Activated T-helper 2 cell treated with anti-CD3 and anti-CD28 coated beads, Interferon-gamma antibody, Interleukin-2, Interleukin-4, amounts not matched to agents 10 μg/mL and 5 μg/mL and 100 μg/mL, durations not matched to agents 14 hours and 24 hours and 36 hours (primary cell): ENCODE measurements around the gene WDFY1. TPM values are rescaled to one million over a fixed set of nuclear protein-coding genes. Genes with fewer than 3 reads are reported as not detected.

Experiments
- DNase-seq: peaks from one replicate; pipeline ENCODE4 v3.0.0; 2021; ENCODE audit warnings: low spot score
- H3K27ac Mint-ChIP-seq: one replicate; pipeline ENCODE4 v1.8.0; 2021; ENCODE audit warnings: mixed read lengths
- H3K27me3 Mint-ChIP-seq: one replicate; pipeline ENCODE4 v1.8.0; 2021; ENCODE audit warnings: low read depth, mixed read lengths
- H3K36me3 Mint-ChIP-seq: one replicate; pipeline ENCODE4 v1.8.0; 2021; ENCODE audit warnings: low read depth, mixed read lengths
- H3K4me1 Mint-ChIP-seq: one replicate; pipeline ENCODE4 v1.8.0; 2021; ENCODE audit warnings: low read depth, mixed read lengths
- H3K4me3 Mint-ChIP-seq: one replicate; pipeline ENCODE4 v1.8.0; 2021; ENCODE audit warnings: low read depth, mild to moderate bottlenecking, moderate library complexity, mixed read lengths
- H3K9me3 Mint-ChIP-seq: one replicate; pipeline ENCODE4 v1.8.0; 2021; ENCODE audit warnings: mixed read lengths
- intact Hi-C: fragments of 100-400 bp; cut with micrococcal nuclease; formaldehyde crosslinking; loops from one replicate; pipeline ENCODE4 v1.15.1; 2023
- total RNA-seq: library from RNA; stranded (reverse); gene quantifications from 2 replicates; pipeline ENCODE4 v1.2.3, GENCODE V29; 2022

Gene WDFY1
- total RNA-seq, 1 donor from 2014 or later: 22.2 TPM

DNA sequence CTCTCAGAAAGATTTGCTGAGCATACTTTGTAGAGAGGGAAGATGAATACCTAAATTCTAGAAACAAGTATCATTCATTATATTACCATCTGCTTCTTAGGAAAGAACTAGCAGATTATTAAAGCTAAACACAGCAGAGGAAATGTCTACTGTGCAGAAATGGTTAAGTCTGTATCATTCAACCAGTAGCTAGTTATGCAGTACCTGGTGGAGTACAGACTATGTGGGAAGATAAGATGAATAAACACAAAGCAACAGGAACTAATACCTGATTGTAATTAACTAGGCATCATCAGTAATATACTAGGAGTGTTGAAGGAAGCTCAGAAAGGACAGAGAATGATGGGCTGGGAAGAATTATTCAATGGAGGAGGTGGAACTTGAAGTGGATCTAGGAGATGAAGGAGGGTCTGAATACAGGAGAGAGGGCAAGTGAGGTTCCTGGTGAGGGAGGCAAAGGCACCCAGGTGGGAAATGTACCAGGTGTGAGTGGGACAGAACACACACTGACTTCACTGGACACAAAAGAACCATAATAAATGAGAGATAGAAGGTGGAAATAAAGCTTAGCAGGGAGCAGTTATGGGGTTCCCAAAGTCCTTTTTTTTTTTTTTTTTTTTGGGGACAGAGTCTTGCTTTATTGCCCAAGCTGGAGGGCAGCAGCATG lies 9.5 kb downstream of the WDFY1 start:
- Mint-ChIP-seq H3K9me3 (peaks cover 11% of the 10 kb centered on the region), H3K4me3 (no peak overlapping the region), H3K36me3 (peaks cover 23% of the 10 kb centered on the region), H3K4me1 (peaks cover 68% of the 10 kb centered on the region), H3K27me3 (no peaks in the 10 kb centered on the region), H3K27ac (peak overlapping the region; percentile 25)
- no peak for DNase-seq
- intact Hi-C loops: no loop called here

DNA sequence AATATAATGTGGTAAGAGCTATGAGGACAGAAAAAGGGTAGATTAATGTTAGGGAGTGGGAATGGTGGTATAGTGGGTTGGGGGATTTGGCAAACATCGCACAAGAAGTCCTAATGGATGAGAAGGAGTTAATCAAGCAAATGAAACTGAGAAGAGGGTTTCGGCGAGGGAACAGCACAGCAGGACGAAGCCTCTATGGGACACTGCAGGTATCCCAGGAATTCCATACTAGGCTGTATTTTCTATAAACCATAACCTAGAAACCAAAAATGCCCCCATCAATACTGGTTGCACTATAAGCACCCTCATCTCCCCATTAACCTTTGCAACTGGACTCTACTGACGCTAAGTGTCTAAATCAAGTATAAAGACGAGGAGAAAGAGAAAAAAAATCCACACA lies 10.3 kb downstream of the WDFY1 start:
- Mint-ChIP-seq H3K27me3 (no peaks in the 10 kb centered on the region), H3K4me3 (no peak overlapping the region)

DNA sequence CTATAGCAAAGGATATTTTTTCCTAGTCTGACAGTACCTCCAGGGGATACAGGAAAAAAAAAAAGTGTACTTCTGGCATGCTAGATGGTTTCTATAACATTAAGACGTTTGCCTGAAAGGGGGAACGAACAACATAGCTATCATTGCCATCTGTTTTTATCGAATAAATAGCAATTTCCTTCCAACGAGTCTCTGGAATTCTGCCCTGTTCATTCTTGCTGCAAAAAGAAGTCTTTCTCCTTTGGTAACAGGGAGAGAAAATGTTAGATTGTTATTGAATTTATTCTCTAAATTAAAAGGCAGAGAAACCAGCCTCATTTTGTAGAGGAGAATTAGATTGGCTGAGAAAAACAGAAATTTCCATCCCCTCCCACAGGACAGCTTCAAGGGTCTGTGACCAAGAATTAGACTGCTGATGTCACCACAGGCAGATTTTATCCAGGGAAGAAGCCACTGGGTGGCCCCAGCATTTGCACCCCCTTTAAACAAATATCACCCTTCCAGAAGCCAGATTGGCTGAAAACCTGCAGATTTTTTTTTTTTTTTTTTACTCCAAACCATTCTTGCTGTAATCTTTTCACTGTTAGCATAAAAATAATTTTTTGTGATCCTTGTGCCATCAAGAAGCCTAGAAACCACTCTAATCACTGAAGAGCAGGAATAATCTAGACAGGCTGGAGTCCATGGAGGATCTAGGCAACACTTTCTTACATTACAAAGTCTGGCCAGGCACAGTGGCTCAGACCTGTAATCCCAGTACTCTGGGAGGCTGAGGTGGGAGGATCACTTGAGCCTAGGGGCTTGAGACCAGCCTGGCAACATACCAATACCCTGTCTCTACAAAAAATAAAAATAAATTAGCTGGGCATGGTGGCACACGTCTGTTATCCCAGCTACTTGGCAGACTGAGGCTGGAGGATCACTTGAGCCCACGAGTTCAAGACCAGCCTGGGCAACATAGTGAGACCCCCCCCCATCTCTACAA lies 12.0 kb downstream of the WDFY1 start:
- Mint-ChIP-seq H3K27ac (peak overlapping the region; percentile 17), H3K4me3 (no peak overlapping the region)
- intact Hi-C loops: no loop called here

More for the DNA sequence above, 10.3 kb downstream of the WDFY1 start:
- Mint-ChIP-seq H3K4me1 (peaks cover 74% of the 10 kb centered on the region), H3K36me3 (peaks cover 21% of the 10 kb centered on the region), H3K27ac (no peak overlapping the region), H3K9me3 (peaks cover 10% of the 10 kb centered on the region)
- intact Hi-C loops: no loop called here
- DNase-seq: no peak

DNA sequence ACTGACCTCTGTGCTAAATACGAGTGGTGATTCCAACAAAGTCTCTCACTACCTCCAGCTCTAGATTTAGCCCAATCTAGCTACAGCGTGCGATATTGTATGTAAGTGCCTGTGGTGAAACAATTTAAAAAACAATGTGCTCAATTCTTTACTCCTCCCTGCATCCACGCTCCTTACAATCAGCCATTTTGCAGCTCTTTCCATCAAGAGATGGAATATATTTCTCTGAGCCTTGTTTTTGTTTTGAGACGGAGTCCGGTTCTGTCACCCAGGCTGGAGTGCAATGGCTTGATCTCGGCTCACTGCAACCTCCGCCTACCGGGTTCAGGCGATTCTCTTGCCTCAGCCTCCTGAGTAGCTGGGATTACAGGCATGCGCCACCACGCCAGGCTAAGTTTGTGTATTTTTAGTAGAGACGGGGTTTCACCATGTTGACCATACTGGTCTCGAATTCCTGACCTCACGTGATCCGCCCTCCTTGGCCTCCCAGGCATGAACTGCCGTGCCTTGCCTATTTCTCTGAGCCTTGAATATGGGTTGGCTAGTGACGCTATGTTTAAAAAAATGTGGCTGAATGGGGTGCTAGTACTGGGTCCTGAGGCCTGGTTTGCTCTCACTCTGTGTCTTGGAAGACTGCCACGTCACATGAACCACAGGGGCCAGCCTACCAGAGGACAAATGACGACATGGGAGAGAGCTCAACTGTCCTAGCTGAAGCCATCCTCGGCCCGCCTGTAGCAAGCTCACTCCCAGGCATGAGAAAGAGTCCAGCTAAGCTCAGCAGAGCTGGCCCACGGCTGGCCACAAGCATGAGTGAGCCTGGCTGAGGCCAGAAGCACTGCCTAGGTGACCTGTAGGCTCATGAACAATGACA lies 14.8 kb downstream of the WDFY1 start:
- H3K4me3 Mint-ChIP-seq: peak overlapping the region; percentile 52

More for the DNA sequence above, 12.0 kb downstream of the WDFY1 start:
- H3K4me1 Mint-ChIP-seq: peaks cover 71% of the 10 kb centered on the region
- H3K36me3 Mint-ChIP-seq: peaks cover 12% of the 10 kb centered on the region
- no peak for DNase-seq
- no peaks in the 10 kb centered on the region for H3K9me3 Mint-ChIP-seq
- H3K27me3 Mint-ChIP-seq: no peaks in the 10 kb centered on the region

DNA sequence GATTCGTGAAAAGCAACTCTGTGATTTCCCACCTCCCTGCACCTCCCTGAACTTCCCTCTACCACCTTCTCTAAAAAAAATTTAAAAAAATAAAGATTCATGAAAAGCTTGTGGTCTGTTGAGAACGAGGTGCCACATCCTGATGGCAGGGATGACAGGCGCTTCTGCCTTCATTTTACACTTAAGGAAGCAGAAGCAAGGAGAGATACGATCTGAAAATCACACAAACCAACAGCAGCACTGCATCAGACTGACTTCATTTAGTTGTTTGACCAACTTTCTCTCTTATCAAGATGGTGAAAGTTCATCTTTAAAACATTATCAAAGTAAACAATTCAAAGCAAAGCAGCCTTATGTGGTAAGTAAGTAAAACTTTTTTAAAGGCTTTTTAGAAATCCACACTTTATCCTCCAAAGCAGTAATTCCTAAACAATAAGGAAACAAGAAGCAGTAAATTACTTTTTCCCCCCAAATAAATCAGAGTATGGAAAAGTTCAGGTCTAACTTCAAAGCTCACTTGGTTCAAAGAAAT lies 15.5 kb downstream of the WDFY1 start:
- intact Hi-C loops: loop anchor here (1.0 kb wide), 1 partner anchor 12 kb away; no protein-coding TSS in a partner anchor
- Mint-ChIP-seq H3K9me3 (peaks cover 7% of the 10 kb centered on the region), H3K27me3 (no peaks in the 10 kb centered on the region), H3K27ac (peak overlapping the region; percentile 70), H3K36me3 (peaks cover 23% of the 10 kb centered on the region), H3K4me1 (peaks cover 49% of the 10 kb centered on the region), H3K4me3 (peak overlapping the region; percentile 61)
- DNase-seq: peak; percentile 38

More for the DNA sequence above, 14.8 kb downstream of the WDFY1 start:
- Mint-ChIP-seq H3K27me3 (no peaks in the 10 kb centered on the region), H3K9me3 (peaks cover 7% of the 10 kb centered on the region), H3K27ac (peak overlapping the region; percentile 70), H3K36me3 (peaks cover 21% of the 10 kb centered on the region), H3K4me1 (peaks cover 56% of the 10 kb centered on the region)
- DNase-seq: no peak
- intact Hi-C loops: no loop called here

DNA sequence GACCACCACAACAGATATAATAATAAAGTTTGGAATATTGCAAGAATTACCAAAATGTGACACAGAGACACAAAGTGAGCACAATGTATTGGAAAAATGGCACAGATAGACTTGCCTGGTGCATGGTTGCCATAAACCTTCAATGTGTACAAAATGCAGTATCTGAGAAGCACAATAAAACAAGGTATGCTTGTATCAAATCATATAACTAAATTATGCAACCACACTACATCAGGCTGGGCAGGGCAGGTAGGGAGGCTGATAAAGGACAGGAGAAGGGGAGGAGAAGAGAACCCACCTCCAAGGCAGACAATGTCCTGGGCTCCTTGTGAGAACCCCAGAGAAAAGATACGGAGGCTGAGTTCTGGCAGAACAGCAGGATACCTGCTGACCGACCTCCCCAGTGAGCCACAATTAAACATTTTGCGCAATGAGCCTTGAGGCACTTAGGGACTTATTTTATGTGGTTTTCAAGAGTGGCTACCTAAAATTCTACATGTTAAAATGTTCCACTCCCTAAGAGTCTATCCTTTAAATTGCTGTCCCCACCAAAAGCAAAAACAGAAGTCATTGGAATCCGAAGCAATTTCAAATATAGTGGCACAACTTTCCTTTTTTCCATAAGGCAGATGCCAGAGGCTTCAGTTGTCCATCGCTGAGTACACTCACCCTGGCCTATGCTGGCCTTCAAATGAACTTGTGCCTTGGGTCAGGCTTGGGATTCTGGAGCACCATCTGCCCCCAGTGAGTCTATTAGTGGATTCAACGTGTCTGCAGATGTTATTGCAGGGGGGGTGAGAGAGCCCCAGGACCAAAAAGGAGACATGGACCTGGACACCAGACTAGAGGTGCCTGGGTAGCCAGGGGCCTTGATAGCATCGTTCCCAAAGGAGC lies 16.8 kb downstream of the WDFY1 start:
- H3K9me3 Mint-ChIP-seq: peaks cover 7% of the 10 kb centered on the region
- H3K27me3 Mint-ChIP-seq: no peaks in the 10 kb centered on the region
- peak overlapping the region; percentile 51 for H3K27ac Mint-ChIP-seq
- intact Hi-C loops: loop anchor here (1.0 kb wide), 1 partner anchor 13 kb away; no protein-coding TSS in a partner anchor
- H3K4me3 Mint-ChIP-seq: no peak overlapping the region
- DNase-seq: no peak
- peaks cover 27% of the 10 kb centered on the region for H3K36me3 Mint-ChIP-seq
- H3K4me1 Mint-ChIP-seq: peaks cover 44% of the 10 kb centered on the region

DNA sequence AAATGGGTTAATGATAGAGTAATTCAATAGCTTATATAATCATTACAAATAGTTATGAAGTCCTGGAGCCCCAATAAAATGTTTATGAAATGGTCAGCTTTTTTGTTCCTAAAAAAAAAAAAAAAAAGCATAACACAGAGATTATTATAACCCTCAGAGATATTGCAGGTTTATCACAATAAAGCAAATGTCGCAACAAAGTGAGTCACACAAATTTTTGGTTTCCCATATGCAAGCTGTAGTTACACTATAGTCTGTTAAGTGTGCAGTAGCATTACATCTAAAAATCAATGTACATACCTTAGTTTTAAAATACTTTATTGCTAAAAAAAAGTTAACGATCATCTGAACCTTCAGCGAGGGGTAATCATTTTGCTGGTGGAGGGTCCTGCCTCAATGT lies 20.0 kb downstream of the WDFY1 start:
- Mint-ChIP-seq H3K36me3 (peaks cover 30% of the 10 kb centered on the region), H3K27ac (no peak overlapping the region), H3K4me1 (peaks cover 39% of the 10 kb centered on the region), H3K9me3 (peaks cover 7% of the 10 kb centered on the region), H3K27me3 (no peaks in the 10 kb centered on the region), H3K4me3 (no peak overlapping the region)
- no peak for DNase-seq
- intact Hi-C loops: no loop called here

DNA sequence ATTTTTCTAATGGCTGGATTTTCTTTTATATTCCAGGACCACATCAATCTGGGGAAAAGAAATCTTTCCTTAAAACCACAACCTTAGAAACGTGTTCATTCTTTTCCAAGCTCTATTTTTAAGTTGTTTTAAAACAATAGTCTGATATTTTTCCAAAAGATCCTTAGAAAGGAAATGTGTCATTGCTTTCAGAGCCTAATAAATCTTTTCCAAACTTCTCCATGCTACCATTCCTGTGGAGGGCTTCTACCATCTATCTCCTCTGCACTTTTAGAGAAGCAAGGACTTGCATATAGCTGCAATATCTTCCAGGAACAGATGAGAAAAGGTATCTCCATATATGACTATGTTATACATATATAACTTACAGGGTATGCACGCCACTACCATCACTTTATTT lies 21.2 kb downstream of the WDFY1 start:
- DNase-seq: no peak
- H3K27me3 Mint-ChIP-seq: no peaks in the 10 kb centered on the region
- intact Hi-C loops: no loop called here
- H3K4me1 Mint-ChIP-seq: peaks cover 28% of the 10 kb centered on the region
- H3K36me3 Mint-ChIP-seq: peaks cover 28% of the 10 kb centered on the region
- no peak overlapping the region for H3K27ac Mint-ChIP-seq
- H3K4me3 Mint-ChIP-seq: no peak overlapping the region
- H3K9me3 Mint-ChIP-seq: peaks cover 7% of the 10 kb centered on the region

DNA sequence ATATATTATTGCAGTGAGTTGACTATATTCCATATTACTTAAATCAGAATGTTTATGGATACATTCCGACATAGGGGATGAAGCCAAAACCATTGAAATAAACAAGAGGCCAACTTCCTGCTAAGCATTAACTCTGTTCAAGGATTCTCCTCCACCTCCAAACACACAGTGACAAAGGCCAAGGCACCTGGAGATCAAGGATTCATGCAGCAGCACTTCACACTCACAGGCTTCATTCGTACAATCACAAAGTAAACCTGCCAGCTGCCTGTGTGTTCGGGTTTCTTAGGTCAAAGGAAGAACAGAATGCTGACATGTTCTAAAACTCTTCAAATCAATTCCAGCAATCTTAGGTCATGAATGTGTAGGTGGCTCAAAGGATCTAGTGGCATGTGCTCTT lies 22.8 kb downstream of the WDFY1 start:
- H3K27me3 Mint-ChIP-seq: no peaks in the 10 kb centered on the region
- peaks cover 18% of the 10 kb centered on the region for H3K4me1 Mint-ChIP-seq
- H3K36me3 Mint-ChIP-seq: peaks cover 24% of the 10 kb centered on the region
- no peak overlapping the region for H3K4me3 Mint-ChIP-seq
- no peak for DNase-seq
- intact Hi-C loops: no loop called here
- H3K27ac Mint-ChIP-seq: no peak overlapping the region
- H3K9me3 Mint-ChIP-seq: peaks cover 2% of the 10 kb centered on the region

DNA sequence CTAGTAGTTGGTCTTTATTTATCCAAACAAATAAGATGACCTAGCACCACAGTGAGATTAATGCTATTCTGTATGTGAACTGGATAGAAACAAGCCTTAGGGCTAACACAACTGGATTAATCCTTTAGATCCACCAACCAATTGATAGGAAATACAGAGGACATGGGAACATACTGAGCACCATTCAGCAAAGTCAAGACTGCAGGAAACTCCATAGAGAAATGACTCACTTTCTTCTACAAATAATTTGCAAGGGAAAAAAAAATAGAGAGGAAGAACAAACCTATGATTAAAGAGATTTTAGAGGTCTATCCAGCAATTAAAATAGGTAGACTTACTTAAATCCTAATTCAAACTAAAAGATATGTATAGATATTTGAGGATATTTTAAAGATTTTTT lies 23.9 kb downstream of the WDFY1 start:
- intact Hi-C loops: no loop called here
- H3K9me3 Mint-ChIP-seq: no peaks in the 10 kb centered on the region
- no peak overlapping the region for H3K4me3 Mint-ChIP-seq
- peaks cover 28% of the 10 kb centered on the region for H3K36me3 Mint-ChIP-seq
- no peak overlapping the region for H3K27ac Mint-ChIP-seq
- no peak for DNase-seq
- H3K4me1 Mint-ChIP-seq: peaks cover 18% of the 10 kb centered on the region
- H3K27me3 Mint-ChIP-seq: no peaks in the 10 kb centered on the region

DNA sequence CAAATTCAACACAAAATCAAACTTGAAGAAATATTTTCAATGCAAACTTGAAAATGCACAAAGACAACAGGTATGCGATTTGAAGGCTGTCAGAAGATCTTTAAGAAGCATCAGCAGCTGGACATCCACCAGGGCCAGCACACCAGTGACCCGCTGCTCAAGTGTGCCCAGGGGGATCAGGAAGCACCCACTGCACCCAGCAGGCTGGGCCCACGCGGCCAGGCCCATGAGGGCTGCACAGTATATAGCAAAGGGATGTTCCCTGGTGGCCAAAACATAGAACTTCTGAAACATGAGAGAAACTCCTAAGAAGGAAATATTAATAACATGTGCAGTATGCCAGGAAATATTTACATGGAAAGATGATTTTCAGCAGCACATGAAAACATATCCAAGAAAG lies 25.0 kb downstream of the WDFY1 start:
- H3K36me3 Mint-ChIP-seq: peaks cover 26% of the 10 kb centered on the region
- no peak overlapping the region for H3K4me3 Mint-ChIP-seq
- DNase-seq: no peak
- H3K9me3 Mint-ChIP-seq: no peaks in the 10 kb centered on the region
- peaks cover 19% of the 10 kb centered on the region for H3K4me1 Mint-ChIP-seq
- intact Hi-C loops: no loop called here
- no peak overlapping the region for H3K27ac Mint-ChIP-seq
- H3K27me3 Mint-ChIP-seq: no peaks in the 10 kb centered on the region
